Suppressor macrophage treated with lipopolysaccharide for 4 hours (primary cell): Measurements from ENCODE around the gene LRP3.
"Not testable (repeated sequence)": the region's sequence is repeated elsewhere in the genome, so short reads cannot be mapped to it uniquely, and the experiment has no call there.

Experiments used
- DNase-seq: peaks from one replicate; pipeline ENCODE4 v3.0.0-alpha.2; 2020

The LRP3 gene

GRCh38 chr19:33203529-33203928 is 9.4 kb downstream of the LRP3 start:
- no peak for DNase-seq

DNA sequence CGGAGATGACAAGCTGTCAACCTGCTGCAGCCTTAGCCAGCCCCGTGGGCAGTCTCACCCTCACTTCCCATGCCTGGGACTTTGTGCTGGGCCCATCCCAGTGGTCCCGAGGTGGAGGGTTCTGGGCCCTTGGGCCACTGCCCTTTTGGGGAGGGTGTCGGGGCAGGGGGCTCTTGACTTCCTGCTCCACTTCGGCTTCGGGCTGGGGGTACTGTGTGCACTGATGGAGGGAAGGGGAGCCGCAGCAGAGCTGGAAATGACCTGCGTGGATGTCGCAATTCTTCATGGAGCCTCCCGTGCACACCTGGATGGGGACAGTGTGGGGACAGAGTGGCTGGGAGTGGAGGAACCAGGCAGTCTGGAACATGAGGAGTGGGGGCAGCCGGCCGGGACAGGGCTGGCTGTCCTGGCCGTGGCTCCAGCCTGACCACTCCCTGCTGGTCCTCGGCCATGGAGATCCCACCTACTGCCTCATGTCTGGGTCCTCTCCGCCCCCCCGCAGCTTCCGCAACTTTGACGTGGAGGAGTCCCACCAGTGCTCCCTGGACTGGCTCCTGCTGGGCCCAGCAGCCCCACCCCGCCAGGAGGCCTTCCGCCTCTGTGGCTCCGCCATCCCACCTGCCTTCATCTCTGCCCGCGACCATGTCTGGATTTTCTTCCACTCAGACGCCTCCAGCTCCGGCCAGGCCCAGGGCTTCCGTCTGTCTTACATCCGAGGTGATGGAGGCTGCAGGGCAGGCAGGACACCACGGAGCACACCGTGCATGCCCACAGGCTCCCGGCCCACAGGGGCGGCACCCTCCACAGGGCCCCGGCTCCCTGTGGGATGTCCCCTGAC is 10.2 kb downstream of the LRP3 start:
- DNase-seq: no peak

- no peak for DNase-seq
These were observed 11.0 kb downstream of the LRP3 start for GRCh38 chr19:33205110-33205509.

DNA sequence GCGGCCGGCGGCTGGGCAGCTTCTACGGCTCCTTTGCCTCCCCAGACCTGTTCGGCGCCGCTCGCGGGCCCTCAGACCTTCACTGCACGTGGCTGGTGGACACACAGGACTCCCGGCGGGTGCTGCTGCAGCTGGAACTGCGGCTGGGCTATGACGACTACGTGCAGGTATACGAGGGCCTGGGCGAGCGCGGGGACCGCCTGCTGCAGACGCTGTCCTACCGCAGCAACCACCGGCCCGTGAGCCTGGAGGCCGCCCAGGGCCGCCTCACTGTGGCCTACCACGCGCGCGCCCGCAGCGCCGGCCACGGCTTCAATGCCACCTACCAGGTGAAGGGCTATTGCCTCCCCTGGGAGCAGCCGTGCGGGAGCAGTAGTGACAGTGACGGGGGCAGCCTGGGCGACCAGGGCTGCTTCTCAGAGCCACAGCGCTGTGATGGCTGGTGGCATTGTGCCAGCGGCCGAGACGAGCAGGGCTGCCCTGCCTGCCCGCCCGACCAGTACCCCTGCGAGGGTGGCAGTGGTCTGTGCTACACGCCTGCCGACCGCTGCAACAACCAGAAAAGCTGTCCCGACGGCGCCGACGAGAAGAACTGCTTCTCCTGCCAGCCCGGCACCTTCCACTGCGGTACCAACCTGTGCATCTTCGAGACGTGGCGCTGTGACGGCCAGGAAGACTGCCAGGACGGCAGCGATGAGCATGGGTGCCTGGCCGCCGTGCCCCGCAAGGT is 11.6 kb downstream of the LRP3 start:
- DNase-seq: no peak

GRCh38 chr19:33206261-33207039 is 12.3 kb downstream of the LRP3 start:
- DNase-seq: no peak

DNA sequence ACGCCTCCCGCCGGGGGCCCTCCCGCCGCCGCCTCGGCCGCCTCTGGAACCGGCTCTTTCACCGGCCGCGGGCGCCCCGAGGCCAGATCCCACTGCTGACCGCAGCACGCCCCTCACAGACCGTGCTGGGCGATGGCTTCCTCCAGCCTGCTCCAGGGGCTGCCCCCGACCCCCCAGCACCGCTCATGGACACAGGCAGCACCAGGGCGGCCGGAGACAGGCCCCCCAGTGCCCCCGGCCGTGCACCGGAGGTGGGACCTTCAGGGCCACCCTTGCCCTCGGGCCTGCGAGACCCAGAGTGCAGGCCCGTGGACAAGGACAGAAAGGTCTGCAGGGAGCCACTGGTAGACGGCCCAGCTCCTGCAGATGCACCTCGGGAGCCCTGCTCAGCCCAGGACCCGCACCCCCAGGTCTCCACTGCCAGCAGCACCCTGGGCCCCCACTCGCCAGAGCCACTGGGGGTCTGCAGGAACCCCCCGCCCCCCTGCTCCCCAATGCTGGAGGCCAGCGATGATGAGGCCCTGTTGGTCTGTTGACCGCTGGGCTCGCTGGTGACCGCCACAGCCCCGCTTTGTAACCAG is 13.0 kb downstream of the LRP3 start:
- DNase-seq: no peak

DNA sequence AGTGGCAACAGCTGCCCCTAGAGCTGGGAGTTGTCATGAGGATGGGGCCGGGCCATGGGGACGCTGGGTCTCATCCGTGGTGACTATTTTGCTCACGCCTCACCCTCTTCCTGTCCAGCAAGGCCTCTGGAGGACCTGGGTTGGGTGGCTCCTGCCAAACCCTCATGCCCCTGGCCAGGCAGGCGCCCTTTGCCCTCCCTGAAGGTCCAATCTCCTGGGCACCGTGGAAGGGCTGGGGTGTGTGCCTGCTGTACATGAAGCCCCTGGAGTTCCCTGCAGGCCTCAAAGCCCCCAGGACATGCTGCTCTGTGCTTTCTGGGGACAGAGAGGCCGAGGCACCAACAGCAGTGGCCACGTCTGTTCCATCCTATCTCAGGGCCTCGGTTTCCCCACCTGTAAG is 13.8 kb downstream of the LRP3 start:
- DNase-seq: no peak

DNA sequence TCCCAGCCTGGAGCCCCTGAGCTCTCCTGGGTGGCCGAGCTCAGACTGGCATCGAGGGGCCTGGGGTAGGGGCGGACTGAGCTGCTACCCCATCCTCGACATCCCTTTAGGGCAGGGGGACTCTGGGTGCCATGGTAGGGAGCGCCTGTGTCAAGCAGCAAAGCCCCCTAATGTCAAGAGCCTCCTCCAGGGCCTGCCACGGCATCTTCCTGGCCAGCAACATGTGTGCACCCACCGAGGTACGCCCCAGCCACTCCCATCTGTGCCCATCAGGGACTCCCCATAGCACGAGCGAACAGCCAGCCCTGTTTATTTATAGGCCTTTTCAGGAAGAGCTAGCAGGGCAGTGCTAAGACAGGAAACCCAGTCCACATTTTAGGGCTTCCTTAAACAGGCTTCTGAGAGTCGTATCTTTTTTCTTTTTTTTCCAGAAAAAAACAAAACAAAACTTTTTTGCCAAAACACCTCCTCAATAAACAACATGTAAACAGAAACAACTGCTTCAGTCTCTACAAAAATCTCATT is 14.3 kb downstream of the LRP3 start:
- no peak for DNase-seq

DNA sequence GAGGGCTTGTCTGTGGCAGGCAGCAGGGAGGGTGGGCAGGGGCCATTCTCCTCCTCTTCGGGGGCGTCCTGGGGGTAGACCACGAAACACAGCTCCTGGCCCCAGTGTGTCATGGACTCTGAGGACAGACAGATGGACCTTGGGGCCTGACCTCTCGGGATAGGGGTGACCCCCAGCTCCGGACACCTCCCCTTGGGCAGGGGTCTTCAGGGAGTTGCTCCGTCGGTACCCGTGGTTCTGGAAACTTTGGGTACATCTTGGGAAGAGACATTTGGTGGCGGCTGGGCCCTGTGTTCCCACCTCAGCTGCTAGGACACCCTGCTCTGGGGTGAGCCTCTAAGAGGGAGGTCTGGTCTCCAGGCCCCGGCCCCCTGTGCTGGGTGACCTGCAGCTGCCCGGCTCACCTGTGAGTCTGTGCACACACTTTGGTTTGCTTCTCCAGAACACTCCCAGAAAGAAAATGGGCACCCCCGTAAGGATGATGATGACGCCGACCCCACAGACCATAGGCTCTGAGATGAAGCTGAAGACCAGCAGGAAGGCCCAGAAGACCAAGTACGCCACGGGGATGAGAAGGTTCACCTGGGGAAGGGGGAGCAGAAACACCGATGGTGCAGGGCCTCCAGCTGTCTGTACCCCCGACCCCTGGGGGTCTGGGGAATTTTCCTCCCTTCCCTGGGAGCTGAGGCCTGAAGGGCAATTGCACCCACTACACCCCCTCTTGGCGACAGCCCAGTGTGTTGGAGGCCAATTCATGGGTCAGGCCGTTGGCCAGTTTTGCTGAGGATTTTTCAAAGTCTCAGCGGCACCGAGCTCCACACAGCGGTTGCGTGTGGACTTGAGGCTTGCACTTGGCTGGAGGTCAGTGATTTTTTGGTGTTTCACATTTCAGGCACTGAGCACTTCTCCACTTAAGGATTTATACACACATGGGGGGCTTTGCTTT is 15.0 kb downstream of the LRP3 start:
- DNase-seq: no peak

DNA sequence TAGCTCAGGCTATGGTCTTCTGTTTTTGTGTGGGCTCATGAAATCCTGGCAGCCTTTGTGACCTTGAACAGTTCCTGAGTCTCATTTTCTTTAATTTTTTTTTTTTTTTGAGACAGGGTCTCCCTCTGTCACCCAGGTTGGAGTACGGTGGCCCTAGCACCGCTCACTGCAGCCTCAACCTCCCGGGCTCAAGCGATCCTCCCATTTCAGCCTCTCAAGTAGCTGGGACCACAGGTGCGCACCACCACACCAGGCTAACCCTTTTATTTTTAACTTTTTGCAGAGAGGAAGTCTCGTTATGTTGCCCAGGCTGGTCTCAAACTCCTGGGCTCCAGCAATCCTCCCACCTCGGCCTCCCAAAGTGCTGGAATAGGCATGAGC is 15.7 kb downstream of the LRP3 start:
- DNase-seq: not testable (repeated sequence)

GRCh38 chr19:33210266-33210940 is 16.3 kb downstream of the LRP3 start:
- no peak for DNase-seq

DNA sequence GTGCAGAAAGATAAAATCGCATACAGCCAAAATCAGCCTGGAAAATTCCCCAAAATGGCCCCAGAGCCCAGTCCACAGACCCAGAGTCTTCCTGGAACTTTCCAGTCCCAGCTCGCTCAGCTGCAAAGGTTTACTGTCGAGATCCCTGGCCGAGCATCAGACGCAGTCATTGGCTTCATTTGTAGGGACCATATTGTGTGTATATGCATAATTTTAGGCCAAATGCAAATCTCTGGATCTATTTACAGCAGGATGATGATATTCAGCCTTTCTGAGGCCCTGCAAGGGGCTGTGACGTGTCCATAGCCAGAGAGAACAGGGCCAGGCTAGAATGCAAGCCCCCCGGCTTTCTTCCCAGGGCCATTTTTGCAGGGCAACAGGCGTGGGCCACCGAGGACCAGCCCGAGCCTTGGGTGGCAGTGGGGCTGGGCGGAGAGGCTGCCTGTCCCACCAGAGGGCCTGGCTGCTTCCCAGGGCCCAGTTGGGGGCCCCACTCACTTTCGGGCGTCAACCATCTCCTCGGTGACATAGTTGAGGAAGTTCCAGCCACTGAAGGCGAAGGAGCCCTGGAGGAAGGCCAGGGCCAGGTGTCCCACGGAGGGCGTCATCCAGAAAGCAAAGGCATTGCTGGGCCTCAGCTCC is 17.8 kb downstream of the LRP3 start:
- no peak for DNase-seq

DNA sequence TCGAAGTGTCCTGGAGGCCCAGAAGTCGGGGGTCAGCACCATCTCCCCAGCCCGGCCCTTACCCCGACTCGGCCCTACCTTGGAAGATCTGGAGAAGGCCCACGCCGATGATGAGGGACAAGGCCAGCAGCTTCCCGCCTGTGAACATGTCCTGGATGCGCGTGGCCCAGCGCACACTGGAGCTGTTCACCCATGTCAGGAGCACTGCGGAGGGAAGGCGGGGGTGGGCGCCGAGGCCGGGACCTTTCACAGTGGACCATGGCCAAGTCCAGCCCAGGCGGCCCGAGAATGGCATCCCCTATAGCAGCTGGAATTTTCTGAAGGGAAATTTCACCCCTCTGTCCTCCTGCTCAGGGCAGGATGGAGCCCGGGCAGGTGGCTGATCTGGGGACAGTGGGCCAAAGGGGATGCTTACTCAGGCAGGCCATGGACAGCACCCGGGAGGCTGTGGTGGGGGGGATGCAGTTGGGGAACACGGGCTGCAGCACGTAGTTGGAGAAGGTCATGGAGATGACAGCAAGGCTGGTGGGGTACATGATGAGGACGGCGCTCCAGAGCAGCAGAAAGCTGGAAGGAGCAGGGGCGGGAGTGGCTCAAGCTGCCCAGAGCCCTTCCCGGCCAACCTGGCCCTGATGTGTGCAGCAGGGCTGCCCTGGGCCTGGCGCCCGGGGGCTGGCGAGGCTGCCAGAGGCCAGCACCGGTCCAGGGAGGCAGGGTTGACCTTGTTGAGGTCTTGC is 18.5 kb downstream of the LRP3 start:
- DNase-seq: no peak

DNA sequence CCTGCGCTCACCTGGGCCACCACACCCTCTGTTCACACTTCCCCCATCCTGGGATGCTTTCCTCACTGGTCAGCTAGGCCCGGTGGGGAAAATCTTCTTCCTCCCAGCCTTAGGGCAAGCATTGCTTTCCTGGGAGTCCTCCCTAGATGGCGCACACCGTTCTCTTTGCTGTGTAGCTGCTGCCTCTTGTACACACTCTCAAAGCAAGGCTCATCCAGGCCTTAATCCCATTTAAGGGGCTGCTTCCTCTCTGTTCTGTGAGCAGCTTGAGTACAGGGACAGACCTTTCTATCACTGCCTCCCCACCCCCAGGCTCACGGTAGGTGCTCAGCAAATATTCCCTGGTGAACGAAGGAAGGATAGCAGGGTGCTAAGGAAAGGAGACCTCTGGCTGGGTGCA is 20.5 kb downstream of the LRP3 start:
- peak; percentile 10 for DNase-seq

DNA sequence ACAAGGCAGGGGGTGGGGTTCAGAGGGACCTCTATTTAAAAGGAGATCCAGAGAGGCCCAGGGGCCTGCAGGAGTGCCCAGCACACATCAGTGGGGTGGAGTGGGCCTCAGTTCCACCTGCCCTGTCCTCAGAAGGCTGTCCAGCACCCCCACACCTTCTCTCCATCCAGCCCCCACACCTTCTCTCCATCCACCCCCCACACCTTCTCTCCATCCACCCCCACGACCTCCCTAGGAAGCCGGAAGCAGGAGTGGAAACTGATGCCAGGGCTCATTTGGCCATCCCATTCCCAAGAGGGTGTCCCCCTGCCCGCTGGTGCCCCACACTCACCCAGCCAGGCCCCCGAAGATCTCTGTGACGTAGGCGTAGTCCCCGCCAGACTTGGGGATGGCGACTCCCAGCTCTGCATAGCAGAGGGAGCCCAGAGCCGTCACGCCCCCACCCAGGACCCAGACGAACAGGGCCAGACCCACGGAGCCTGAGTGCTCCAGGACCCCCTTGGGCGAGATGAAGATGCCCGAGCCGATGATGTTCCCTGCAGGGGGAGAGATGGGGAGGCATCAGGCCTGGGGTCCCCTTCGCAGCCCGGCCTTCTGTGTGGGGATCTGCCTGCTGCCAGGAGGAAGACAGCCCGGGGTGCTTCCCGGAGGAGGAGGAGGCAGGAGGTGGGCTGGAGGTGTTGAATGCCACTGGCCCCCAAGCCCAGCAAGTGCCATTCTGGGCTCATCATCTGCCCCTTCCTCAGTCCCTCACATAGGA is 21.5 kb downstream of the LRP3 start:
- DNase-seq: no peak

- no peak for DNase-seq
These were observed 22.2 kb downstream of the LRP3 start for GRCh38 chr19:33216198-33216830.

- DNase-seq: no peak
These were observed 23.8 kb downstream of the LRP3 start for GRCh38 chr19:33217881-33218280.

DNA sequence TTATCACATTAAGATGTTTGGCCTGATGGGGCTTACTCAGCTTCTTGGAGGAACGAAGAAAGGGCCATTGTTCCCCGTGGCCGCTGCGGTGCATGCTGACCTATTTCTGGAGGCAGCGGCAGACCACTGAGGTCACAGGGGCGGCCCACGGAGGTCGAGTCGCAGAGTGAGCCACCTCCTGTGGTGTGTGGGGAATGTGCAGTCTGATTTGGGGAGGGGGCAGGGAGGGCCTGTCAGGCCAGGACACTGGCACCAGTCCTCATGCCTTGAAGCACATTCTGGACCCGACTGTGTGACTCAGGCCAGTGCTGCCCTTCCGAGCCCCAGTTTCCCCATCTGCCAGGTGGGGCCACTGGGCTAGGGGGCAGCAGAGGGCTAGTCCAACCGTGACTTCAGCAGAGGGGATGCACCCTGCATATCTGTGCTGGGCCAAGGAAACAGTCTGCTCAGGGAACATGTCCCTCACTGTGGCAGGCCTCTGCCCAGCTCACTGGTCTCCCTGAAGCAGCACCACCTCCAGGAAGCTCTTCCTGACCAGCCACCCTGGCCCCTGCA is 25.2 kb downstream of the LRP3 start:
- no peak for DNase-seq
